Endothelial cell of umbilical vein (primary cell): ENCODE data around the gene PIGV. TPM values are rescaled to one million over a fixed set of nuclear protein-coding genes. Genes with fewer than 3 reads are reported as not detected.

Experiments
- BruUV-seq: library from RNA; stranded (reverse); fragments of 400-500 nt; replicated peaks from 2 replicates; lab custom pipeline; 2021; lab: Mats Ljungman, UMichigan
- CTCF ChIA-PET: fragments of 300-600, 350-600 bp; sonication (Branson Sonifier 250); formaldehyde crosslinking; loops from one replicate; lab custom pipeline; 2021; ENCODE audit warnings: antibody characterized with exemption, inconsistent platforms; lab: Charles Lee
- POLR2A ChIA-PET: fragments of 300-600, 350-600 bp; sonication (Branson Sonifier 250); formaldehyde crosslinking; loops from one replicate; lab custom pipeline; 2021; ENCODE audit warnings: antibody characterized with exemption, inconsistent platforms; lab: Charles Lee
- DNase-seq: peaks from one replicate; pipeline ENCODE4 v3.0.0-alpha.2; 2011; ENCODE audit warnings: low read depth, low spot score
- FAIRE-seq: peaks from 2 replicates; lab custom pipeline; 2011; peaks lifted over from hg19 to GRCh38; lab: Jason Lieb, UNC
- H2AFZ ChIP-seq: 2 replicates; pipeline ENCODE4 v1.6.0; 2012; ENCODE audit warnings: low read depth, low read length, control low read depth, inconsistent platforms
- H3K27ac ChIP-seq: 2 replicates; pipeline ENCODE4 v1.5.1; 2011; ENCODE audit warnings: low read depth, mild to moderate bottlenecking, control low read depth, low read length, moderate library complexity; ENCODE audit not compliant: insufficient read depth
- H3K27me3 ChIP-seq, 2 experiments: 2 replicates each; pipeline versions ENCODE4 v1.6.0 to v1.6.1; 2011; ENCODE audit warnings: low read length in 2 of 2, mixed read lengths in 1 of 2; ENCODE audit not compliant: control insufficient read depth in 2 of 2, insufficient read depth in 2 of 2
- H3K36me3 ChIP-seq, 2 experiments: 2 replicates in 1 of 2; 3 replicates in 1 of 2; pipeline ENCODE4 v1.5.1; 2011; ENCODE audit warnings: low read length in 2 of 2, mild to moderate bottlenecking in 1 of 2, moderate library complexity in 1 of 2; ENCODE audit not compliant: control insufficient read depth in 2 of 2, insufficient read depth in 2 of 2; ENCODE audit errors: extremely low read depth in 1 of 2
- H3K4me1 ChIP-seq: 3 replicates; pipeline ENCODE4 v1.5.1; 2011; ENCODE audit warnings: mild to moderate bottlenecking, low read length; ENCODE audit not compliant: control insufficient read depth, insufficient read depth; ENCODE audit errors: extremely low read depth
- H3K4me2 ChIP-seq: 2 replicates; pipeline ENCODE4 v1.6.1; 2011; ENCODE audit warnings: low read length, control low read depth, mixed read lengths; ENCODE audit not compliant: insufficient read depth
- H3K4me3 ChIP-seq, 3 experiments: fragments of 200-600 bp in 1 of 3; sonication (generic), shearing (Covaris generic) in 1 of 3; replicated peaks in 1 of 3; 2 replicates each; pipeline ENCODE4 v1.5.1; 2011 to 2016; ENCODE audit warnings: control low read depth in 3 of 3, low read length in 3 of 3, mild to moderate bottlenecking in 2 of 3, inconsistent platforms in 1 of 3, low read depth in 1 of 3, moderate library complexity in 1 of 3; ENCODE audit not compliant: insufficient read depth in 1 of 3
- H3K79me2 ChIP-seq: 2 replicates; pipeline ENCODE4 v1.6.0; 2012; ENCODE audit warnings: low read length, inconsistent platforms; ENCODE audit not compliant: control insufficient read depth, insufficient read depth
- H3K9ac ChIP-seq: replicated peaks from 2 replicates; pipeline ENCODE3; 2011; ENCODE audit warnings: low read length, control low read depth; ENCODE audit not compliant: insufficient read depth; ENCODE audit errors: extremely low read depth
- H3K9me1 ChIP-seq: replicated peaks from 3 replicates; pipeline ENCODE4 v1.6.0; 2011; ENCODE audit warnings: mild to moderate bottlenecking, low read length; ENCODE audit not compliant: control insufficient read depth, insufficient read depth; ENCODE audit errors: extremely low read depth
- H3K9me3 ChIP-seq: replicated peaks from 2 replicates; pipeline ENCODE4 v1.5.1; 2012; ENCODE audit warnings: low read length, inconsistent platforms; ENCODE audit not compliant: control insufficient read depth, insufficient read depth
- H4K20me1 ChIP-seq: replicated peaks from 2 replicates; pipeline ENCODE3; 2011; ENCODE audit warnings: mild to moderate bottlenecking, low read length; ENCODE audit not compliant: control insufficient read depth, insufficient read depth; ENCODE audit errors: extremely low read depth
- CTCF ChIP-seq, 2 donors: IDR thresholded peaks; 1 replicate in 1 of 2; 2 replicates in 1 of 2; pipeline ENCODE4 v1.5.1; 2011; ENCODE audit warnings: low read length in 2 of 2, mild to moderate bottlenecking in 2 of 2, moderate library complexity in 2 of 2, control low read depth in 1 of 2, inconsistent platforms in 1 of 2, low read depth in 1 of 2; ENCODE audit not compliant: insufficient read depth in 1 of 2; ENCODE audit errors: extremely low read depth in 1 of 2
- EZH2 ChIP-seq: IDR thresholded peaks from 2 replicates; pipeline ENCODE4 v1.6.1; 2012; ENCODE audit warnings: borderline replicate concordance, low read depth, mild to moderate bottlenecking, moderate library complexity, low read length, inconsistent platforms; ENCODE audit not compliant: severe bottlenecking
- FOS ChIP-seq: IDR thresholded peaks from 2 replicates; pipeline ENCODE4 v1.6.1; 2011; ENCODE audit warnings: mild to moderate bottlenecking, low read length, moderate library complexity, borderline replicate concordance; ENCODE audit not compliant: insufficient read depth
- GATA2 ChIP-seq: IDR thresholded peaks from 2 replicates; pipeline ENCODE4 v1.7.0; 2011; ENCODE audit warnings: low read depth, mild to moderate bottlenecking, moderate library complexity, mixed read lengths, low read length; ENCODE audit not compliant: insufficient read length, insufficient read depth
- JUN ChIP-seq: IDR thresholded peaks from 2 replicates; pipeline ENCODE4 v1.6.1; 2011; ENCODE audit warnings: borderline replicate concordance, low read depth; ENCODE audit not compliant: insufficient read length, insufficient read depth
- MAX ChIP-seq: IDR thresholded peaks from 2 replicates; pipeline ENCODE4 v1.6.1; 2011; ENCODE audit not compliant: insufficient read depth, insufficient read length
- MYC ChIP-seq: IDR thresholded peaks from one replicate; pipeline ENCODE4 v1.6.1; 2011; ENCODE audit warnings: mild to moderate bottlenecking, low read depth, low read length
- POLR2A ChIP-seq: IDR thresholded peaks from 2 replicates; pipeline ENCODE4 v1.6.1; 2012; ENCODE audit warnings: low read depth, mild to moderate bottlenecking, control low read depth, low read length
- POLR2AphosphoS5 ChIP-seq: IDR thresholded peaks from 2 replicates; pipeline ENCODE4 v1.6.1; 2012; ENCODE audit warnings: low read depth, mild to moderate bottlenecking, control low read depth, low read length, moderate library complexity; ENCODE audit not compliant: insufficient read depth
- dilution Hi-C: fragments of 300-500 bp; cut with MboI; formaldehyde crosslinking; loops from one replicate; pipeline ENCODE4 v1.15.0; 2019; ENCODE audit warnings: low sequenced_read_pairs; ENCODE audit not compliant: extremely low pct_ligation_motif_present
- intact Hi-C: fragments of 100-400 bp; cut with micrococcal nuclease; formaldehyde crosslinking; loops from one replicate; pipeline ENCODE4 v1.10.0; 2022
- polyA plus RNA-seq, 4 experiments: library from polyadenylated mRNA; depleted of rRNA in 3 of 4; stranded (reverse) in 3 of 4; unstranded in 1 of 4; fragments of >200 nt; gene quantifications; 2 replicates each; pipeline versions ENCODE4 v1.2.1 to v1.2.3, GENCODE V29; 2011 to 2012; ENCODE audit warnings: missing spikeins in 1 of 4
- total RNA-seq: library from RNA; stranded (reverse); gene quantifications from 2 replicates; pipeline ENCODE4 v1.2.3, GENCODE V29; 2021

PIGV gene
- total and polyA plus RNA-seq, 2 donors (not counting 3 experiments of a cell fraction or from before 2014, with no cell fraction given) = 7.5 to 11.9 TPM

- H3K4me3 ChIP-seq = no peak overlapping the region
- TF ChIP-seq JUN (no peak), POLR2A (no peak), EZH2 (no peak), CTCF (IDR thresholded peaks at IDR 0.05; ENCODE audit: extremely low read depth in 1 of 2, insufficient read depth in 1 of 2, low read depth in 1 of 2, low read length in 2 of 2) (no peak), MYC (no peak), MAX (no peak), POLR2AphosphoS5 (no peak), GATA2 (no peak), FOS (no peak)
- no peaks in the 10 kb centered on the region for H3K79me2 ChIP-seq
- intact Hi-C loops = no loop called here
- FAIRE-seq (no peak), DNase-seq (no peak)
- no peak overlapping the region for H3K27ac ChIP-seq
- H3K27me3 ChIP-seq = no peaks in the 10 kb centered on the region
- peaks cover 26% of the 10 kb centered on the region for H3K4me1 ChIP-seq
- H3K9ac ChIP-seq = no peak overlapping the region
- no peaks in the 10 kb centered on the region for H3K9me3 ChIP-seq
- peaks cover 0 to 8% of the 10 kb centered on the region in 2 experiments for H3K36me3 ChIP-seq
- no peak overlapping the region for H2AFZ ChIP-seq
- no peak overlapping the region for H3K4me2 ChIP-seq
- ChIA-PET CTCF (interaction anchor here (4.1 to 9.4 kb wide), 5 partner anchors 9 to 187 kb away, joined by 40 to 428 read pairs (median 78); partner anchors contain the start of gene ARID1A), POLR2A (interaction anchor here (1.1 kb wide), 1 partner anchor 99 kb away, joined by 4 read pairs; no protein-coding TSS in a partner anchor)
- H3K9me1 ChIP-seq = no peaks in the 10 kb centered on the region
- dilution Hi-C loops = no loop called here
- no TSS peak for BruUV-seq
- no peaks in the 10 kb centered on the region for H4K20me1 ChIP-seq
Measured at GRCh38 chr1:26791148-26791547, 3.4 kb downstream of the PIGV start.
